ENCODE results near the gene PEAR1. TPM values are rescaled to one million over a fixed set of nuclear protein-coding genes. Genes with fewer than 3 reads are reported as not detected.

Gene PEAR1
- total RNA-seq, 1 experiment from 2014 or later = 9.8 TPM

GRCh38 chr1:156886583-156887281 is 6.8 kb upstream of the PEAR1 start:
- ChIA-PET POLR2A (ENCODE audit: unreplicated experiment) (interaction anchor here (0.6 kb wide), 1 partner anchor 332 kb away, joined by 4 read pairs; no protein-coding TSS in a partner anchor), CTCF (interaction anchor here (0.5 to 0.6 kb wide), 3 partner anchors 81 to 201 kb away, joined by 3 to 16 read pairs (median 4); no protein-coding TSS in a partner anchor)
- intact Hi-C loops (cut with micrococcal nuclease; ENCODE audit: unreplicated experiment) = no loop called here
- Histone ChIP-seq H3K36me3 (ENCODE audit: low read depth) (no peaks in the 10 kb centered on the region), H3K4me3 (no peak overlapping the region), H3K27me3 (ENCODE audit: insufficient read depth, low read depth) (peaks cover 32% of the 10 kb centered on the region), H3K79me2 (ENCODE audit: low read depth) (no peaks in the 10 kb centered on the region), H3K4me1 (replicated peaks; ENCODE audit: insufficient read depth) (no peaks in the 10 kb centered on the region), H3K9me3 (ENCODE audit: insufficient read depth, low read depth) (no peaks in the 10 kb centered on the region), H3K27ac (no peak overlapping the region), H3K4me2 (no peak overlapping the region), H4K20me1 (ENCODE audit: insufficient read depth) (no peaks in the 10 kb centered on the region), H2AFZ (no peak overlapping the region), H3K9me2 (ENCODE audit: insufficient read depth) (no peaks in the 10 kb centered on the region), H3F3A (ENCODE audit: insufficient read depth, low read depth) (peaks cover 5% of the 10 kb centered on the region; the same call in 1 of the 2 replicates)
- TF ChIP-seq CTCF (conservative IDR thresholded peaks at IDR 0.05) (no peak), EZH2 (IDR thresholded peaks at IDR 0.05; ENCODE audit: low read depth) (no peak)
- no TSS peak for BruUV-seq (replicated peaks)
- DNase-seq = no peak

DNA sequence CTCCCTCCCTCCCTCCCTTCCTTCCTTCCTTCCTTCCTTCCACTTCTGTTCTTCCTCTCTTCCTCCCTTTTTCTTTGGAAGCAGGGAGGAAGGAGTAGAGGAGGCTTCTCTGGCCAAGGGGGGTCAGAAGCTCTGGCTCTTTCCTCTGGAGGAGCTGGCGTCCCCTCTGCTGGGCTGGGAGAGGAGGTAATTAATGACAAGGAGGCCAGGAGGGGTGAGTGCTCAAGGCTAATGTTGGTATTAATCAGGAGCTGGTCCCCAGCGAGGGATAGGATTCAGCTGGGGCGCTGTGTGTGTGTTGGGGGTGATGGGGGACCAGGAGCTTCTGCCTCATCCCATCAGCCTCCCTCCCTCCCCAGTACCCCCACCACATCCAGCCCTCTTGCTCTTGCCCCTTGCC is 6.2 kb upstream of the PEAR1 start:
- no peak for TF ChIP-seq EZH2 (IDR thresholded peaks at IDR 0.05; ENCODE audit: low read depth)
- TF ChIP-seq CTCF (conservative IDR thresholded peaks at IDR 0.05) = no peak
- no peaks in the 10 kb centered on the region for H3K79me2 ChIP-seq (ENCODE audit: low read depth)
- peaks cover 32% of the 10 kb centered on the region for H3K27me3 ChIP-seq (ENCODE audit: insufficient read depth, low read depth)
- no peak overlapping the region for H3K27ac ChIP-seq
- no peaks in the 10 kb centered on the region for H3K36me3 ChIP-seq (ENCODE audit: low read depth)
- H3K4me2 ChIP-seq = no peak overlapping the region
- no peaks in the 10 kb centered on the region for H3K9me3 ChIP-seq (ENCODE audit: insufficient read depth, low read depth)
- intact Hi-C loops (cut with micrococcal nuclease; ENCODE audit: unreplicated experiment) = no loop called here
- no peaks in the 10 kb centered on the region for H3K9me2 ChIP-seq (ENCODE audit: insufficient read depth)
- no peaks in the 10 kb centered on the region for H3K4me1 ChIP-seq (replicated peaks; ENCODE audit: insufficient read depth)
- peaks cover 5% of the 10 kb centered on the region; the same call in 1 of the 2 replicates for H3F3A ChIP-seq (ENCODE audit: insufficient read depth, low read depth)
- no peak overlapping the region for H3K4me3 ChIP-seq
- CTCF ChIA-PET = interaction anchor here (0.6 kb wide), 1 partner anchor 198 kb away, joined by 16 read pairs; no protein-coding TSS in a partner anchor
- no peak for DNase-seq
- no TSS peak for BruUV-seq (replicated peaks)
- H2AFZ ChIP-seq = no peak overlapping the region
- H4K20me1 ChIP-seq (ENCODE audit: insufficient read depth) = no peaks in the 10 kb centered on the region
- POLR2A ChIA-PET (ENCODE audit: unreplicated experiment) = interaction anchor here (0.6 kb wide), 1 partner anchor 333 kb away, joined by 4 read pairs; no protein-coding TSS in a partner anchor

- ChIA-PET CTCF (interaction anchor here (0.6 to 0.9 kb wide), 2 partner anchors 162 to 199 kb away, joined by 3 to 16 read pairs; no protein-coding TSS in a partner anchor), POLR2A (ENCODE audit: unreplicated experiment) (no interaction called here)
- Histone ChIP-seq H3K9me3 (ENCODE audit: insufficient read depth, low read depth) (no peaks in the 10 kb centered on the region), H2AFZ (no peak overlapping the region), H3K79me2 (ENCODE audit: low read depth) (no peaks in the 10 kb centered on the region), H3K9me2 (ENCODE audit: insufficient read depth) (no peaks in the 10 kb centered on the region), H4K20me1 (ENCODE audit: insufficient read depth) (no peaks in the 10 kb centered on the region), H3K4me2 (no peak overlapping the region), H3K4me1 (replicated peaks; ENCODE audit: insufficient read depth) (no peaks in the 10 kb centered on the region), H3K4me3 (no peak overlapping the region), H3F3A (ENCODE audit: insufficient read depth, low read depth) (peaks cover 5% of the 10 kb centered on the region; the same call in 1 of the 2 replicates), H3K27me3 (ENCODE audit: insufficient read depth, low read depth) (peaks cover 32% of the 10 kb centered on the region), H3K27ac (no peak overlapping the region), H3K36me3 (ENCODE audit: low read depth) (no peaks in the 10 kb centered on the region)
- no peak for DNase-seq
- no peak for TF ChIP-seq EZH2 (IDR thresholded peaks at IDR 0.05; ENCODE audit: low read depth)
- TF ChIP-seq CTCF (conservative IDR thresholded peaks at IDR 0.05) = no peak
- intact Hi-C loops (cut with micrococcal nuclease; ENCODE audit: unreplicated experiment) = no loop called here
- BruUV-seq (replicated peaks) = no TSS peak
These were observed 5.8 kb upstream of the PEAR1 start for GRCh38 chr1:156887734-156888133.
